ENCODE data around the gene FTO. TPM values are rescaled to one million over a fixed set of nuclear protein-coding genes. Genes with fewer than 3 reads are reported as not detected.

The FTO gene
- total RNA-seq, 6 experiments from 2014 or later: 93.7 to 107 (median 105) TPM

- no peak for TF ChIP-seq CTCF (IDR thresholded peaks at IDR 0.05)
- Mint-ChIP-seq H3K4me3 (no peak overlapping the region), H3K27me3 (ENCODE audit: insufficient read depth) (no peaks in the 10 kb centered on the region), H3K36me3 (ENCODE audit: low read depth) (no peaks in the 10 kb centered on the region), H3K9me3 (no peaks in the 10 kb centered on the region), H3K4me1 (ENCODE audit: low read depth) (peaks cover 17% of the 10 kb centered on the region), H3K27ac (no peak overlapping the region)
- no peak for DNase-seq
Measured at GRCh38 chr16:53773881-53774280, 69.9 kb downstream of the FTO start.

GRCh38 chr16:53775106-53775820, 71.3 kb downstream of the FTO start:
- no peaks in the 10 kb centered on the region for H3K27me3 Mint-ChIP-seq (ENCODE audit: insufficient read depth)
- H3K9me3 Mint-ChIP-seq: no peaks in the 10 kb centered on the region
- H3K36me3 Mint-ChIP-seq (ENCODE audit: low read depth): no peaks in the 10 kb centered on the region
- H3K27ac Mint-ChIP-seq: peak overlapping the region; percentile 83
- no peak for TF ChIP-seq CTCF (IDR thresholded peaks at IDR 0.05)
- H3K4me1 Mint-ChIP-seq (ENCODE audit: low read depth): peaks cover 18% of the 10 kb centered on the region
- DNase-seq: no peak
- H3K4me3 Mint-ChIP-seq: peak overlapping the region; percentile 76

- no peaks in the 10 kb centered on the region for H3K9me3 Mint-ChIP-seq
- H3K36me3 Mint-ChIP-seq (ENCODE audit: low read depth): no peaks in the 10 kb centered on the region
- H3K27ac Mint-ChIP-seq: peak overlapping the region; percentile 83
- TF ChIP-seq CTCF (IDR thresholded peaks at IDR 0.05): no peak
- peak overlapping the region; percentile 76 for H3K4me3 Mint-ChIP-seq
- H3K4me1 Mint-ChIP-seq (ENCODE audit: low read depth): peaks cover 23% of the 10 kb centered on the region
- H3K27me3 Mint-ChIP-seq (ENCODE audit: insufficient read depth): no peaks in the 10 kb centered on the region
- peak; percentile 85 for DNase-seq
Measured at GRCh38 chr16:53775821-53776431, 72.0 kb downstream of the FTO start.

- no peaks in the 10 kb centered on the region for H3K27me3 Mint-ChIP-seq (ENCODE audit: insufficient read depth)
- H3K36me3 Mint-ChIP-seq (ENCODE audit: low read depth): no peaks in the 10 kb centered on the region
- H3K4me1 Mint-ChIP-seq (ENCODE audit: low read depth): peaks cover 50% of the 10 kb centered on the region
- TF ChIP-seq CTCF (IDR thresholded peaks at IDR 0.05): no peak
- DNase-seq: no peak
- no peaks in the 10 kb centered on the region for H3K9me3 Mint-ChIP-seq
- H3K27ac Mint-ChIP-seq: no peak overlapping the region
- H3K4me3 Mint-ChIP-seq: no peak overlapping the region
Measured at GRCh38 chr16:53779186-53779585, 75.2 kb downstream of the FTO start.

- TF ChIP-seq CTCF (IDR thresholded peaks at IDR 0.05): no peak
- H3K27ac Mint-ChIP-seq: no peak overlapping the region; the same call in 1 of the 2 replicates
- H3K9me3 Mint-ChIP-seq: no peaks in the 10 kb centered on the region
- peaks cover 59% of the 10 kb centered on the region for H3K4me1 Mint-ChIP-seq (ENCODE audit: low read depth)
- no peaks in the 10 kb centered on the region for H3K36me3 Mint-ChIP-seq (ENCODE audit: low read depth)
- no peak for DNase-seq
- no peak overlapping the region for H3K4me3 Mint-ChIP-seq
- no peaks in the 10 kb centered on the region for H3K27me3 Mint-ChIP-seq (ENCODE audit: insufficient read depth)
Measured at GRCh38 chr16:53780051-53780450, 76.1 kb downstream of the FTO start.

All from HFFc6 (cell line).